CD8-positive, alpha-beta memory T cell (primary cell): ENCODE measurements around the gene PLXNA1. TPM values are rescaled to one million over a fixed set of nuclear protein-coding genes. Genes with fewer than 3 reads are reported as not detected.
A peak's percentile ranks its signal among the peaks of the same experiment; 100 is the strongest.

ENCODE experiments used
- CTCF ChIA-PET: fragments of 350-600 bp; sonication (Branson Sonifier 250); formaldehyde crosslinking; loops from one replicate; lab custom pipeline; 2021; ENCODE audit warnings: antibody characterized with exemption; lab: Charles Lee
- POLR2A ChIA-PET: fragments of 350-600 bp; sonication (Branson Sonifier 250); formaldehyde crosslinking; loops from one replicate; lab custom pipeline; 2021; ENCODE audit warnings: antibody characterized with exemption; lab: Charles Lee
- DNase-seq, 5 donors: peaks; one replicate each; pipeline versions ENCODE4 v3.0.0 to v3.0.0-alpha.2; 2020 to 2022; ENCODE audit warnings: mixed read lengths in 1 of 5
- H3K27ac ChIP-seq: one replicate; pipeline ENCODE4 v1.7.0; 2013; ENCODE audit warnings: low read depth, mild to moderate bottlenecking, low read length, moderate library complexity
- H3K27me3 ChIP-seq: 2 replicates; pipeline ENCODE4 v1.7.0; 2013; ENCODE audit warnings: low read length, mild to moderate bottlenecking; ENCODE audit not compliant: insufficient read depth, poor library complexity, severe bottlenecking
- H3K36me3 ChIP-seq: 2 replicates; pipeline ENCODE4 v1.7.0; 2013; ENCODE audit warnings: mild to moderate bottlenecking, low read length, moderate library complexity; ENCODE audit not compliant: insufficient read depth
- H3K4me1 ChIP-seq: 2 replicates; pipeline ENCODE4 v1.7.0; 2013; ENCODE audit warnings: mild to moderate bottlenecking, low read length, moderate library complexity; ENCODE audit not compliant: insufficient read depth
- H3K4me3 ChIP-seq: 2 replicates; pipeline ENCODE4 v1.7.0; 2013; ENCODE audit warnings: mild to moderate bottlenecking, low read length
- H3K9me3 ChIP-seq: 2 replicates; pipeline ENCODE4 v1.7.0; 2013; ENCODE audit warnings: mild to moderate bottlenecking, low read length
- H3K27ac Mint-ChIP-seq, 8 donors: one replicate each; pipeline ENCODE4 v1.8.0; 2020 to 2021; ENCODE audit warnings: mixed read lengths in 8 of 8, mild to moderate bottlenecking in 6 of 8, inconsistent platforms in 3 of 8, moderate library complexity in 3 of 8
- H3K27me3 Mint-ChIP-seq, 2 donors: one replicate each; pipeline ENCODE4 v1.8.0; 2020 to 2021; ENCODE audit warnings: mixed read lengths in 2 of 2, mild to moderate bottlenecking in 1 of 2, moderate library complexity in 1 of 2
- H3K36me3 Mint-ChIP-seq, 3 donors: one replicate each; pipeline ENCODE4 v1.8.0; 2020 to 2021; ENCODE audit warnings: mixed read lengths in 3 of 3, inconsistent platforms in 1 of 3, mild to moderate bottlenecking in 1 of 3
- H3K4me1 Mint-ChIP-seq, 3 donors: one replicate each; pipeline ENCODE4 v1.8.0; 2020 to 2021; ENCODE audit warnings: mixed read lengths in 3 of 3, inconsistent platforms in 1 of 3, mild to moderate bottlenecking in 1 of 3
- H3K4me3 Mint-ChIP-seq, 7 donors: one replicate each; pipeline ENCODE4 v1.8.0; 2020 to 2021; ENCODE audit warnings: mixed read lengths in 7 of 7, mild to moderate bottlenecking in 6 of 7, moderate library complexity in 4 of 7, inconsistent platforms in 2 of 7
- H3K9me3 Mint-ChIP-seq, 5 donors: one replicate each; pipeline ENCODE4 v1.8.0; 2020 to 2022; ENCODE audit warnings: mixed read lengths in 5 of 5, mild to moderate bottlenecking in 3 of 5, moderate library complexity in 2 of 5, inconsistent platforms in 1 of 5
- polyA plus RNA-seq: library from polyadenylated mRNA; unstranded; fragments of 300-500 nt; fragmentation: Illumina TruSeq; gene quantifications from one replicate; pipeline ENCODE4 v1.2.3, GENCODE V29; 2021
- total RNA-seq, 2 experiments: library from RNA; stranded (reverse); gene quantifications; one replicate each; pipeline ENCODE4 v1.2.3, GENCODE V29; 2021

Gene PLXNA1
- total and polyA plus RNA-seq, 3 experiments from 2014 or later = 1.0 to 15.9 (median 14.4) TPM

DNA sequence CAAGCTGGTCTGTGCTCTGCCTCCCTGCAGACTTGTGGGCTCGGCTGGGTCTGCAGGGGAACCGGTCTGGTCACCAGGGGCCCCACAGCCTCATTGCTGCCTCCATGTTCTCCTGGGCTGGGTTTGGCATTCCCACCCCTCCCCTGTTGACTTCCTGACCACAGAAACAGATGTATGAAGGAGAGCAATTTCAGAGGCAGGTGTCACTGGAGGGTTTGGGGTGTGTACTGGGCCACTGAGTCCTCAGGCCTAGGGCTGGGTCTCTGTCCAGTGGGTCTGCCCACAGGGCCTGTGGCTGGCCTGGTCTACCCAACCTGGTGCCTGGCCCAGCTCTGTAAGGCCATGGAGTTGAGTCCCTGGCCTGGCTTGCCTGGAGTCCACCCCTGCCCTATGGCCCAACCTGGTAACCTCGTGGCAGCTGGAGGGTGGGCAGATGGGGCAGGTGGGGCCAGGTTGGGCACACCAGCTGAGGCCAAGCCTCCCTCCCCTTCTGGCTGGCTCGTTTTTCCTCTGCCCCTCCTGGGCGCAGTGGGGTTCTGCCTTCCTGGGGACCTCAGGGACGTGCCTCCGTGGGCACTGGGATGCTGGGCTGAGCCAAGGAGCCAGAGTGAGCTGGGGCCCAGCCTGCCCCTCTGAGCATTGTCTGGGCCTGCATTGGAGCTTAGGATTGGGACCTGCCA, 20.8 kb downstream of the PLXNA1 start:
- CTCF ChIA-PET = interaction anchor here (1.4 kb wide), 1 partner anchor 21 kb away, joined by 3 read pairs; the partner anchor contains the start of gene PLXNA1
- no peaks in the 10 kb centered on the region for H3K4me1 ChIP-seq

DNA sequence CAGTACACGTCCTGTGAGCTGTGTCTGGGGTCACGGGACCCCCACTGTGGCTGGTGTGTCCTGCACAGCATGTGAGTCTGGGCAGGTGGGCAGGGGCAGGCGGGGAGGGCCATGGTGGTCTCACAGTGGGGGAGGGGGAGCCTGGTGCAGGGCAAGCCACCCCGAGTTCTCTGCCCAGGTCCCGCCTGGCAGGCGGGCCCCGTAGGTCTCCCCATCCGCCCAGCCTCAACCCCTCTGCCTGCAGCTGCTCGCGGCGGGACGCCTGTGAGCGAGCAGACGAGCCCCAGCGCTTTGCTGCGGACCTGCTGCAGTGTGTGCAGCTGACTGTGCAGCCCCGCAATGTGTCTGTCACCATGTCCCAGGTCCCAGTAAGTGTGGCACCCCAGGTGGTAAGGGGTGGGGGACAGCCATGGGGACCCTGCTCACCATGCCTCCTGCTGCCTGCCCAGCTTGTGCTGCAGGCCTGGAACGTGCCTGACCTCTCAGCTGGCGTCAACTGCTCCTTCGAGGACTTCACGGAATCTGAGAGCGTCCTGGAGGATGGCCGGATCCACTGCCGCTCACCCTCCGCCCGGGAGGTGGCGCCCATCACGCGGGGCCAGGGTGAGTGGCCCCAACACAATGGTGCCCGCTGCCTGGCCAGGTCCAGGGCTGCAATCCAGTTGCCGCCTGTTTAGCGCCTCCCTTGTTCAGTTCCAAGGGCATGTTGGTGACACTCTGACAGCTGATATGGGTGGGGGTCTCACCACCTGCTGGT, 21.9 kb downstream of the PLXNA1 start:
- ChIA-PET POLR2A (no interaction called here), CTCF (interaction anchor here (1.4 kb wide), 1 partner anchor 22 kb away, joined by 3 read pairs; the partner anchor contains the start of gene PLXNA1)

More for the DNA sequence above, 20.8 kb downstream of the PLXNA1 start:
- H3K4me1 Mint-ChIP-seq = peaks cover 0 to 4% (median 0%) of the 10 kb centered on the region in 3 donors
- no peak overlapping the region for H3K4me3 ChIP-seq
- DNase-seq = no peak
- H3K36me3 ChIP-seq = no peaks in the 10 kb centered on the region
- peak overlapping the region in 1 of 8 donors; percentile 83 for H3K27ac Mint-ChIP-seq
- H3K27me3 Mint-ChIP-seq = no peaks in the 10 kb centered on the region
- H3K27me3 ChIP-seq = no peaks in the 10 kb centered on the region
- H3K27ac ChIP-seq = no peak overlapping the region
- peaks cover 0 to 9% (median 0%) of the 10 kb centered on the region in 3 donors for H3K36me3 Mint-ChIP-seq
- POLR2A ChIA-PET = no interaction called here
- H3K9me3 Mint-ChIP-seq = no peaks in the 10 kb centered on the region
- H3K4me3 Mint-ChIP-seq = no peak overlapping the region
- H3K9me3 ChIP-seq = no peaks in the 10 kb centered on the region

DNA sequence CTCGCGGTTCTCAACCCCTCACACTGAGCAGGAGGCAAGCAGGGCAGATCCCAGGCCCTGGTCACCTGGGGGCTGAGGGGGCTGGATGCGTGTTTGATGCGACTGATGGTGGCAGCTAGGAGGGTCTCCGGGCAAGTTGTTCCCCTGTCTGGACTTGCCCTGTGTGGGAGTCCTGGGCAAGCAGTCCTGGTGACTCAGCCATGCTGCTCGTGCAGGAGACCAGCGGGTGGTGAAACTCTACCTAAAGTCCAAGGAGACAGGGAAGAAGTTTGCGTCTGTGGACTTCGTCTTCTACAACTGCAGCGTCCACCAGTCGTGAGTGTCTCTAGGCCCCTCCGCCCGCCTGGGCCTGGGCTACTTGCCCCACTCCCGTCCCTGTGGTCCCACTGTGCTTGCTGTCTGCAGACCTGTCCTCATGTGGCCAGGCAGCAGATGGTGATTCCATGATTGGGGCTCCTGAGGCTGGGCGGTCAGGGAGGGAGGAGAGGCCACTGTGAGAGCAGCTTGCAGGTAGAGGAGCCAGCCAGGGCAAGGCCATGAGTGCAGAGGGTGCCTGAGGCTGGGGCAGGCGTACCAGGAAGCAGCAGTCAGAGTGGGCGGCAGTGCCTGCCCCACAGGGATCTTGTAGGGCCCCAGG, 23.1 kb downstream of the PLXNA1 start:
- Mint-ChIP-seq H3K9me3 (no peaks in the 10 kb centered on the region), H3K36me3 (peaks cover 0 to 9% (median 0%) of the 10 kb centered on the region in 3 donors), H3K27ac (no peak overlapping the region), H3K4me3 (no peak overlapping the region), H3K4me1 (peaks cover 0 to 4% (median 0%) of the 10 kb centered on the region in 3 donors), H3K27me3 (no peaks in the 10 kb centered on the region)
- Histone ChIP-seq H3K9me3 (no peaks in the 10 kb centered on the region), H3K4me1 (no peaks in the 10 kb centered on the region), H3K27me3 (no peaks in the 10 kb centered on the region), H3K36me3 (no peaks in the 10 kb centered on the region), H3K4me3 (no peak overlapping the region), H3K27ac (no peak overlapping the region)
- DNase-seq = no peak
- ChIA-PET CTCF (no interaction called here), POLR2A (no interaction called here)

More for the DNA sequence above, 21.9 kb downstream of the PLXNA1 start:
- Mint-ChIP-seq H3K9me3 (no peaks in the 10 kb centered on the region), H3K4me1 (peaks cover 0 to 4% (median 0%) of the 10 kb centered on the region in 3 donors), H3K36me3 (peaks cover 0 to 9% (median 0%) of the 10 kb centered on the region in 3 donors), H3K27ac (no peak overlapping the region), H3K4me3 (no peak overlapping the region), H3K27me3 (no peaks in the 10 kb centered on the region)
- H3K36me3 ChIP-seq = no peaks in the 10 kb centered on the region
- H3K27me3 ChIP-seq = no peaks in the 10 kb centered on the region
- H3K9me3 ChIP-seq = no peaks in the 10 kb centered on the region
- no peaks in the 10 kb centered on the region for H3K4me1 ChIP-seq
- H3K4me3 ChIP-seq = no peak overlapping the region
- no peak overlapping the region for H3K27ac ChIP-seq
- DNase-seq = no peak

DNA sequence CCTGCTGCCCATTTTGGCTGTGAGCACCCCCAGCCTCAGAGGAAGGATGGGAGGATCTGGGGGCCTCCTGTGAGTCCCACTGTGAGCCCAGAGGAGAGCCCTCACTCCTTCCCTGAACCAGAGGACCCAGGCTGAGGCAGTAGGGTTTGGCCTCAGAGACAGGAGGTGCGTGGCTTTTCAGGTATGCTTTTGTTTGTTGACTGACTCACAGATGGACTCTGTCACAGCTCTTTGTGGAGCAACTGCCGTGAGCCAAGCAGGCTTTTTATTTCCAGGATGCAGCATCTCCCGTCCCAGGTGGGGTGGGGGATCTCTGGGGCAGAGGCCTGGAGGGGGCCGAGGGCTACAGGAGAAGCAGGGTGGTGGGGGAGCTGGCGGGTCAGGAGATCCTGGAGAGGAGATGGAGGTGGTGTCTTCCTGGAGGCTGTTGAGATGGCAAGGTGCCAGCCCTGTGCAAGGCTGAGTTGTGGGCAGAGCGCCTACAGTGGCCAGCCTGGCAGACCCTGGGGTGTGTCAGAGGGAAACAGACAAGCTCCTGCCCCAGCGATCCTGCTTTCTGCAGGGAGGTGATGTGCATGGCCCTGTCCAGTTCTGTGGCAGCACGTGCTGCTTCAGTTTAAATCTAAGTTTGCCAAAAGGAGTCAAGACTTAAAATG, 24.0 kb downstream of the PLXNA1 start:
- H3K4me3 Mint-ChIP-seq = no peak overlapping the region
- H3K4me1 Mint-ChIP-seq = peaks cover 0 to 4% (median 0%) of the 10 kb centered on the region in 3 donors
- peaks cover 0 to 12% (median 0%) of the 10 kb centered on the region in 3 donors for H3K36me3 Mint-ChIP-seq
- CTCF ChIA-PET = no interaction called here
- Histone ChIP-seq H3K36me3 (no peaks in the 10 kb centered on the region), H3K9me3 (no peaks in the 10 kb centered on the region), H3K27ac (no peak overlapping the region), H3K4me1 (no peaks in the 10 kb centered on the region), H3K27me3 (no peaks in the 10 kb centered on the region), H3K4me3 (no peak overlapping the region)
- no peaks in the 10 kb centered on the region for H3K9me3 Mint-ChIP-seq
- no peaks in the 10 kb centered on the region for H3K27me3 Mint-ChIP-seq
- POLR2A ChIA-PET = no interaction called here
- DNase-seq = no peak
- H3K27ac Mint-ChIP-seq = no peak overlapping the region

DNA sequence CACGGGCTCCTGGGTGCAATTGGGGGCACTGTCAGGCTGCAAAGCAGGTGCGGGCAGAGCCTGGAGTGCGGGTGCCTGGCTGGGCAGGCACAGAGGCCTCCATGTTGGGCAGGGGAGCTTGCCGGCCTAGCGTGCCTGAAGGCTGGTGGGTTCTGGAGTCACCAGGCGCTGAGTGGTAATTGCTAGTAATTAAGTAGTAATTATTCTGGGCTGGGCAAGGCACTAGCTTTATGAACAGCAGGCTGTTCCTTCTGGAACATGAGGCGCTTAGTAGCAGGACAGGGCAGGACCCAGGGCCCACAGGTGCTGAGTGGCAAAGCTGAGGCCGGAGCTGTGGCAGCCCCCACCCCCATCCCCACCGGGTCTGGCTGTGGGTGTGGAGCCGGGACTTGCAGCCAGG, 25.3 kb downstream of the PLXNA1 start:
- H3K4me1 Mint-ChIP-seq = no peaks in the 10 kb centered on the region
- H3K4me3 ChIP-seq = no peak overlapping the region
- no peaks in the 10 kb centered on the region for H3K27me3 Mint-ChIP-seq
- ChIA-PET POLR2A (no interaction called here), CTCF (no interaction called here)
- no peaks in the 10 kb centered on the region for H3K4me1 ChIP-seq
- no peak overlapping the region for H3K27ac ChIP-seq
- H3K9me3 Mint-ChIP-seq = no peaks in the 10 kb centered on the region
- H3K27ac Mint-ChIP-seq = no peak overlapping the region
- no peak for DNase-seq
- no peak overlapping the region for H3K4me3 Mint-ChIP-seq
- H3K36me3 ChIP-seq = no peaks in the 10 kb centered on the region
- peaks cover 0 to 19% (median 0%) of the 10 kb centered on the region in 3 donors for H3K36me3 Mint-ChIP-seq
- H3K9me3 ChIP-seq = no peaks in the 10 kb centered on the region
- no peaks in the 10 kb centered on the region for H3K27me3 ChIP-seq

DNA sequence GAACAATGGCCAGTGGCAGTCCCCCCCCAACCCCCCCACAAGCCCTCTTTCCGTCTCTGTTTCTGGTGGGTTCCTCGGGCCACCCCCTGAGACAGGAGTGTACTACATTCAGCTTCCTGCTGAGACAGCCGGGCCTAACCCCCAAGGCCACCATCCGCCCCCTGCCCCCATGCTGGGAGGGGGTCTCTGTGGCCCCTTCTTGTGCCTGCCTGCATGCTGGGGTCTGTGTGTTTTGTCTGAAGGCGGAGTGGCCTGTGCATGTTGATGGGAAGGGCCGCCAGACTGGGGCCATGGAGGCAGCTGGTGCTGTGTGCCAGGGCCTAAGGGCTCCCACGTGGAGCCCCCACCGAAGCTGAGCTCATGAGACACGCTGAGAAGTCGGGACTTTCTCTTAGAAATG, 26.6 kb downstream of the PLXNA1 start:
- peaks cover 0 to 25% (median 0%) of the 10 kb centered on the region in 3 donors for H3K36me3 Mint-ChIP-seq
- no peaks in the 10 kb centered on the region for H3K36me3 ChIP-seq
- no peaks in the 10 kb centered on the region for H3K27me3 Mint-ChIP-seq
- H3K27ac ChIP-seq = no peak overlapping the region
- H3K4me3 ChIP-seq = no peak overlapping the region
- H3K4me1 Mint-ChIP-seq = no peaks in the 10 kb centered on the region
- H3K9me3 Mint-ChIP-seq = no peaks in the 10 kb centered on the region
- H3K27me3 ChIP-seq = no peaks in the 10 kb centered on the region
- peak overlapping the region in 1 of 8 donors; percentile 26 for H3K27ac Mint-ChIP-seq
- ChIA-PET POLR2A (no interaction called here), CTCF (no interaction called here)
- no peak overlapping the region for H3K4me3 Mint-ChIP-seq
- DNase-seq = no peak
- no peaks in the 10 kb centered on the region for H3K4me1 ChIP-seq
- H3K9me3 ChIP-seq = no peaks in the 10 kb centered on the region

DNA sequence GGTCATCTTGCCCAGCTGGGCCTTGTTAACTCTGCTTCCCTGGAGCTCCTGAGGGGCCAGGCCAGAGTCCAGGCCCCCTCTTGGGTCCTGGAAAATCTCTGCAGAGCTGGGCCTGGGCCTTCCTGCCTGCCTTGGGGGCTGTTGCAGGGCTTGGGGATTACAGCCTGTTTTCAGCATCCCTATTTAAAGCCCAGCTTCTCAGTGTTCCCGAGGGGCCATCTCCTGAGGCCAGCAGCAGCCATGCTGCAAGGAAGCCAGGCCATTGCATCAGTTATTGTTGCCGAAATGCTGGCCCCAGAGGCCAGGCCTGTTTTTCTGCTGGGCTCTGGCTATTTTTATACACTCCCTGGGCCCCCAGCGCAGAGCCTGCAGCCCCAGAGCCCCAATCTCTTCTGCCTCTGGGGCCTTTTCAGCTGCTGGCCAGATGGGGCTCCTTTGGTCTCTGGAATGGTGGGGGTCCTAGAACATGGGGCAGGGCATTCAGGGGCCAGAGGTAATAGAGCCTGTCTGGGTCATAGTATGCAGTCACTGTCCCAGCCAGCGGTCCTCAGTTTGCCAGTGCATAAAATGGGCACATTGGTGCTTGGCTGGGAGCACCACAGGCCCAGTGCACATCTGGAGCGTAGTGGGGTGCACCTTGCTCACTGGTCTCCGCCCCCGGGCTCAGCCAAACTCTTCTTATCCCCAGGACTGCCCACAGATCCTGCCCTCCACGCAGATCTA, 28.5 kb downstream of the PLXNA1 start:
- DNase-seq = no peak
- H3K36me3 Mint-ChIP-seq = peaks cover 0 to 36% (median 0%) of the 10 kb centered on the region in 3 donors
- Histone ChIP-seq H3K36me3 (no peaks in the 10 kb centered on the region), H3K4me3 (no peak overlapping the region), H3K27me3 (no peaks in the 10 kb centered on the region), H3K27ac (no peak overlapping the region), H3K4me1 (no peaks in the 10 kb centered on the region), H3K9me3 (no peaks in the 10 kb centered on the region)
- CTCF ChIA-PET = interaction anchor here (1.0 kb wide), 1 partner anchor 29 kb away, joined by 3 read pairs; the partner anchor contains the start of gene PLXNA1
- no peaks in the 10 kb centered on the region for H3K27me3 Mint-ChIP-seq
- H3K27ac Mint-ChIP-seq = no peak overlapping the region
- H3K4me3 Mint-ChIP-seq = no peak overlapping the region
- POLR2A ChIA-PET = no interaction called here
- H3K4me1 Mint-ChIP-seq = no peaks in the 10 kb centered on the region
- no peaks in the 10 kb centered on the region for H3K9me3 Mint-ChIP-seq
